BJ (cell line): ENCODE results near the gene CCDC122. TPM values are rescaled to one million over a fixed set of nuclear protein-coding genes. Genes with fewer than 3 reads are reported as not detected.
"Not testable (repeated sequence)": the region's sequence is repeated elsewhere in the genome, so short reads cannot be mapped to it uniquely, and the experiment has no call there.

Experiments used
- CTCF ChIA-PET: fragments of 350-600 bp; formaldehyde crosslinking; extraction: SDS; loops from one replicate; lab custom pipeline; 2021; ENCODE audit warnings: antibody characterized with exemption, inconsistent platforms; lab: Yijun Ruan, JAX
- POLR2A ChIA-PET: fragments of 300-600 bp; sonication (Branson Sonifier 250); formaldehyde crosslinking; extraction: SDS; loops from one replicate; lab custom pipeline; 2021; ENCODE audit warnings: antibody characterized with exemption; lab: Charles Lee
- DNase-seq: peaks from one replicate; pipeline ENCODE4 v3.0.0-alpha.2; 2011; ENCODE audit warnings: low read depth
- H3K27me3 ChIP-seq: 2 replicates; pipeline ENCODE4 v1.6.0; 2011; ENCODE audit warnings: low read length; ENCODE audit not compliant: control insufficient read depth, insufficient read depth
- H3K36me3 ChIP-seq: 2 replicates; pipeline ENCODE4 v1.5.1; 2011; ENCODE audit warnings: low read length; ENCODE audit not compliant: control insufficient read depth, insufficient read depth
- H3K4me3 ChIP-seq: 2 replicates; pipeline ENCODE4 v1.5.1; 2011; ENCODE audit warnings: low read depth, mild to moderate bottlenecking, control low read depth, low read length
- CTCF ChIP-seq: IDR thresholded peaks from 2 replicates; pipeline ENCODE4 v1.5.1; 2011; ENCODE audit warnings: low read depth, mild to moderate bottlenecking, control low read depth, inconsistent platforms, low read length, moderate library complexity; ENCODE audit not compliant: insufficient read depth
- polyA plus RNA-seq: library from polyadenylated mRNA; depleted of rRNA; stranded (reverse); fragments of >200 nt; gene quantifications from 2 replicates; pipeline ENCODE4 v1.2.3, GENCODE V29; 2011

CCDC122 gene
- polyA plus RNA-seq, 1 experiment = 0.67 TPM

- ChIA-PET POLR2A (no interaction called here), CTCF (no interaction called here)
- Histone ChIP-seq H3K27me3 (no peaks in the 10 kb centered on the region), H3K4me3 (no peak overlapping the region), H3K36me3 (no peaks in the 10 kb centered on the region)
- no peak for TF ChIP-seq CTCF
- no peak for DNase-seq
Observed at GRCh38 chr13:43831088-43831487, 48.5 kb downstream of the CCDC122 start.

GRCh38 chr13:43830497-43830881 lies 49.1 kb downstream of the CCDC122 start:
- Histone ChIP-seq H3K27me3 (no peaks in the 10 kb centered on the region), H3K36me3 (no peaks in the 10 kb centered on the region), H3K4me3 (no peak overlapping the region)
- CTCF ChIA-PET = no interaction called here
- no peak for TF ChIP-seq CTCF
- peak; percentile 53 for DNase-seq
- POLR2A ChIA-PET = no interaction called here

DNA sequence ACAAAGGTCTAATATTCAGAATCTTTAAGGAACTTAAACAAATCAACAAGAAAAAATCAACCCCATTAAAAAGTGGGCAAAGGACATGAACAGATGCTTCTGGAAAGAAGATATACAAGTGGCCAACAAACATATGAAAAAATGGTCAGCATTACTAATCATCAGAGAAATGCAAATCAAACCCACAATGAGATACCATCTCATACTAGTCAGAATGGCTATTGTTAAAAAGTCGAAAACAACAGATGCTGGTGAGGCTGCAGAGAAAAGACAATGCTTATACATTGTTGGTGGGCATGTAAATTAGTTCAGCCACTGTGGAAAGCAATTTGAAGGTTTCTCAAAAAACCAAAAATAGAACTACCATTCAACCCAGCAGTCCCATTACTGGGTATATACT lies 54.9 kb downstream of the CCDC122 start:
- H3K4me3 ChIP-seq, CTCF ChIA-PET, H3K27me3 ChIP-seq, H3K36me3 ChIP-seq, DNase-seq, POLR2A ChIA-PET: not testable (repeated sequence)

- no peak for DNase-seq
- TF ChIP-seq CTCF = no peak
- Histone ChIP-seq H3K36me3 (no peaks in the 10 kb centered on the region), H3K27me3 (no peaks in the 10 kb centered on the region), H3K4me3 (no peak overlapping the region)
- CTCF ChIA-PET = no interaction called here
- POLR2A ChIA-PET = no interaction called here
Observed at GRCh38 chr13:43822969-43823368, 56.6 kb downstream of the CCDC122 start.

DNA sequence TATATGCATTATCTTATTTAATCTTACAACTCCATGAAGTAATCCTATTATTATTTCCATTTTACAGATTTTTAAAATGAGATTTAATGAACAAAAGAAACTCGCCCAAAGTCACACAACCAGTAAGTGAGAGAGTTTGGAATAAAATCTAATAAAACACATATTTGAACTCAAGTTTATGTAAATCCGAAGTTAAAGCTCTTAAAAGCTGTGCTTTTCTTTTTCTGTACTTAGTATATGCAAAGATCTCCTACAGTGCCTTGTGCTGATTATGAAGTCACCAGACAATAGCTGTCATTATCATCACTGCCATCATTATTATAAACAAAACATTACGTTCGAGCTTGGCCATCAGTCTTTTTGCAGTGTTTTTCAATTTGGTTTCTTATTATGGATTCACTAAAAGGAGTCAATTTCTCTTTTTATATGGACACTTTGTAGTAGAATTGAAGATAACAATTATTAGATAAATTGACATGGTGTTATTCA lies 63.1 kb downstream of the CCDC122 start:
- ChIA-PET POLR2A (no interaction called here), CTCF (interaction anchor here (0.9 kb wide), 1 partner anchor 12 kb away, joined by 3 read pairs; no protein-coding TSS in a partner anchor)
- Histone ChIP-seq H3K36me3 (no peaks in the 10 kb centered on the region), H3K4me3 (no peak overlapping the region), H3K27me3 (no peaks in the 10 kb centered on the region)
- no peak for DNase-seq
- TF ChIP-seq CTCF = no peak

- POLR2A ChIA-PET = no interaction called here
- Histone ChIP-seq H3K4me3 (no peak overlapping the region), H3K27me3 (no peaks in the 10 kb centered on the region), H3K36me3 (no peaks in the 10 kb centered on the region)
- CTCF ChIA-PET = interaction anchor here (0.9 to 1.2 kb wide), 3 partner anchors 9 to 59 kb away, joined by 3 read pairs; no protein-coding TSS in a partner anchor
- DNase-seq = no peak
- no peak for TF ChIP-seq CTCF
Observed at GRCh38 chr13:43815204-43815603, 64.3 kb downstream of the CCDC122 start.
